A673 (cell line): ENCODE results near the gene RCC1. TPM values are rescaled to one million over a fixed set of nuclear protein-coding genes. Genes with fewer than 3 reads are reported as not detected.
A peak's percentile ranks its signal among the peaks of the same experiment; 100 is the strongest.

ENCODE experiments used
- BruUV-seq: library from RNA; stranded (reverse); fragments of 400-500 nt; replicated peaks from 2 replicates; lab custom pipeline; 2021; lab: Mats Ljungman, UMichigan
- CTCF ChIA-PET: fragments of 300-600 bp; sonication (Branson Sonifier 250); formaldehyde crosslinking; loops from one replicate; lab custom pipeline; 2022; ENCODE audit warnings: antibody characterized with exemption; lab: Charles Lee
- POLR2A ChIA-PET: fragments of 300-600 bp; sonication (Branson Sonifier 250); formaldehyde crosslinking; loops from one replicate; lab custom pipeline; 2022; ENCODE audit warnings: antibody characterized with exemption; ENCODE audit not compliant: low non-redundant PET; lab: Charles Lee
- DNase-seq: peaks from one replicate; pipeline ENCODE4 v3.0.0-alpha.2; 2015; ENCODE audit warnings: low spot score
- H3K27ac ChIP-seq: fragments of 200-600 bp; sonication (generic); 2 replicates; pipeline ENCODE4 v1.5.1; 2016; ENCODE audit warnings: mixed run types, low read depth, mild to moderate bottlenecking, mixed read lengths, antibody characterized with exemption, low read length; ENCODE audit not compliant: poor library complexity, severe bottlenecking
- H3K27me3 ChIP-seq: fragments of 200-600 bp; sonication (generic); replicated peaks from 2 replicates; pipeline ENCODE4 v1.6.1; 2017; ENCODE audit warnings: mixed run types, low read depth, mild to moderate bottlenecking, mixed read lengths, antibody characterized with exemption, low read length; ENCODE audit not compliant: insufficient read depth, poor library complexity
- H3K36me3 ChIP-seq: fragments of 200-600 bp; sonication (generic); 2 replicates; pipeline ENCODE4 v1.6.1; 2016; ENCODE audit warnings: mixed run types, mild to moderate bottlenecking, mixed read lengths, antibody characterized with exemption, low read length; ENCODE audit not compliant: insufficient read depth, poor library complexity, severe bottlenecking
- H3K4me1 ChIP-seq: fragments of 200-600 bp; sonication (generic); 2 replicates; pipeline ENCODE4 v1.6.1; 2017; ENCODE audit warnings: mixed run types, mild to moderate bottlenecking, mixed read lengths, antibody characterized with exemption, low read length; ENCODE audit not compliant: insufficient read depth, poor library complexity, severe bottlenecking
- H3K4me3 ChIP-seq: fragments of 200-600 bp; sonication (generic); 2 replicates; pipeline ENCODE4 v1.5.1; 2016; ENCODE audit warnings: low read depth, mixed run types, mild to moderate bottlenecking, mixed read lengths, low read length; ENCODE audit not compliant: poor library complexity, severe bottlenecking
- H3K9me3 ChIP-seq: fragments of 200-600 bp; sonication (generic); 2 replicates; pipeline ENCODE4 v1.6.1; 2016; ENCODE audit warnings: mixed run types, low read depth, mild to moderate bottlenecking, mixed read lengths, antibody characterized with exemption, low read length; ENCODE audit not compliant: poor library complexity, severe bottlenecking
- EZH2 ChIP-seq: fragments of 200-600 bp; sonication (generic); IDR thresholded peaks from 2 replicates; pipeline ENCODE4 v1.6.1; 2017; ENCODE audit warnings: borderline replicate concordance, low read depth, mild to moderate bottlenecking, mixed read lengths, antibody characterized with exemption, low read length; ENCODE audit not compliant: poor library complexity, severe bottlenecking
- intact Hi-C: fragments of 100-400 bp; cut with micrococcal nuclease; formaldehyde crosslinking; loops from one replicate; pipeline ENCODE4 v1.10.0; 2022; ENCODE audit not compliant: unreplicated experiment
- total RNA-seq: library from RNA; stranded (reverse); gene quantifications from 2 replicates; pipeline ENCODE4 v1.2.3, GENCODE V29; 2021
- TF ChIP-seq, protein P1 (sequence below): fragments of 300-800, 200-600 bp; sonication (generic); conservative IDR thresholded peaks from 2 replicates; pipeline ENCODE4 v1.5.1; 2017; ENCODE audit warnings: low read depth, mild to moderate bottlenecking, antibody characterized with exemption, low read length, moderate library complexity, mixed read lengths

Gene RCC1
- total RNA-seq, 1 experiment from 2014 or later = 125 TPM

DNA sequence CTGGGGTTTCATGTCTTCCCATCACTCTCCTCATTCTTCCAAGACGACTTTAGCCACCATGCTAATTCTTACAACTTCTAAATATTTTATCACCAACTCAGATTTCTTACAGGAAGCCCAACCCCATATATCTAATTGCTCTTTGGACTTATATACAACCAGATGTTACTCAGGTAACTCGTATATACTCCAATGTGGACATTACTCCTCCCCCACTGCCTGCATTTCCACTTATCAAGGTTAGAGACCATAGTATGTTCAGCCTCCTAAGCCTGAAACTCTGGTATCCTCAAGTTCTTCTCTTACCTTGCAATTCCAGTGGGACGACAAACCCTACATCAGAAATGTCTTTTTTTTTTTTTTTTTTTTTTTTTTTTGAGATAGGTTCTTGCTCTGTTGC is 2.7 kb upstream of the RCC1 start:
- DNase-seq = no peak
- no peak for TF ChIP-seq EZH2
- TF ChIP-seq, protein P1, sequence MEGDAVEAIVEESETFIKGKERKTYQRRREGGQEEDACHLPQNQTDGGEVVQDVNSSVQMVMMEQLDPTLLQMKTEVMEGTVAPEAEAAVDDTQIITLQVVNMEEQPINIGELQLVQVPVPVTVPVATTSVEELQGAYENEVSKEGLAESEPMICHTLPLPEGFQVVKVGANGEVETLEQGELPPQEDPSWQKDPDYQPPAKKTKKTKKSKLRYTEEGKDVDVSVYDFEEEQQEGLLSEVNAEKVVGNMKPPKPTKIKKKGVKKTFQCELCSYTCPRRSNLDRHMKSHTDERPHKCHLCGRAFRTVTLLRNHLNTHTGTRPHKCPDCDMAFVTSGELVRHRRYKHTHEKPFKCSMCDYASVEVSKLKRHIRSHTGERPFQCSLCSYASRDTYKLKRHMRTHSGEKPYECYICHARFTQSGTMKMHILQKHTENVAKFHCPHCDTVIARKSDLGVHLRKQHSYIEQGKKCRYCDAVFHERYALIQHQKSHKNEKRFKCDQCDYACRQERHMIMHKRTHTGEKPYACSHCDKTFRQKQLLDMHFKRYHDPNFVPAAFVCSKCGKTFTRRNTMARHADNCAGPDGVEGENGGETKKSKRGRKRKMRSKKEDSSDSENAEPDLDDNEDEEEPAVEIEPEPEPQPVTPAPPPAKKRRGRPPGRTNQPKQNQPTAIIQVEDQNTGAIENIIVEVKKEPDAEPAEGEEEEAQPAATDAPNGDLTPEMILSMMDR = no peak
- H3K4me1 ChIP-seq = no peaks in the 10 kb centered on the region
- peaks cover 20% of the 10 kb centered on the region for H3K36me3 ChIP-seq
- BruUV-seq = no TSS peak
- ChIA-PET CTCF (no interaction called here), POLR2A (no interaction called here)
- intact Hi-C loops = no loop called here
- H3K4me3 ChIP-seq = no peak overlapping the region
- H3K27me3 ChIP-seq = no peaks in the 10 kb centered on the region
- no peaks in the 10 kb centered on the region for H3K9me3 ChIP-seq
- H3K27ac ChIP-seq = no peak overlapping the region

DNA sequence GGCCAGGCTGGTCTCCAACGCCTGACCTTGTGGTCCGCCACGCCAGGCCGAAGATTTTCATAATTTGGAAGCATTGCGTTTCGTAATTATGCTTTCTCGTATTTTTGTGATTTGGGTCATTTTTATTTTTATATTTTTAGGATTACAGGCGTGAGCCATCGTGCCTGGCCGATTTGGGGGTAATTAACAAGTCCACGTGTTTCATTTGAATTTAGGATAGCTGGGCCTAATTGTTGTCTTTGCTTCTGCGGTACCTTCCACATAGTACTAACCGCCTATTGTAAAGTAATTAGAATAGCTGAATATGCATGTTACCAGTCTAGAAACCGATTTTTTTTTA is 1.0 kb downstream of the RCC1 start:
- intact Hi-C loops = loop anchor here (5.0 kb wide), 1 partner anchor 70 kb away; no protein-coding TSS in a partner anchor
- TF ChIP-seq, protein P1 = no peak
- TF ChIP-seq EZH2 = no peak
- Histone ChIP-seq H3K27me3 (no peaks in the 10 kb centered on the region), H3K9me3 (no peaks in the 10 kb centered on the region), H3K4me1 (peaks cover 10% of the 10 kb centered on the region), H3K27ac (peak overlapping the region; percentile 94), H3K4me3 (peak overlapping the region; percentile 85), H3K36me3 (peaks cover 57% of the 10 kb centered on the region)
- ChIA-PET POLR2A (interaction anchor here (0.5 to 0.6 kb wide), 2 partner anchors 315 to 1611 kb away, joined by 4 to 20 read pairs; no protein-coding TSS in a partner anchor), CTCF (interaction anchor here (0.6 to 1.3 kb wide), 2 partner anchors 28 to 259 kb away, joined by 3 read pairs; no protein-coding TSS in a partner anchor)
- DNase-seq = no peak
- no TSS peak for BruUV-seq

DNA sequence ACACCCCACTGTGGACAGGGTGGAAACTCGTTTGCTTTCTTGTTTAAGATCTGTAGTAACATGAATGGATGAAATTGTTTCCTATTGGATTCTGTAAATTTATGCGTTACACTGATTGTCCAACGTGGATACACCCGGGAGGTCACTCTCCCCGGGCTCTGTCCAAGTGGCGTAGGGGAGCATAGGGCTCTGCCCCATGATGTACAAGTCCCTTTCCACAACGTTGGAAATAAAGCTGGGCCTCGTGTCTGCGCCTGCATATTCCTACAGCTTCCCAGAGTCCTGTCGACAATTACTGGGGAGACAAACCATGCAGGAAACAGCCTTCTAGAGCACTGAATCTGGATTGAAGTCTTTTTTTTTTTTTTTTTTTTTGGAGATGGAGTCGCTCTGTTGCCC is 1.4 kb downstream of the RCC1 start:
- BruUV-seq = no TSS peak
- TF ChIP-seq EZH2 = no peak
- TF ChIP-seq, protein P1 = no peak
- peak; percentile 57 for DNase-seq
- Histone ChIP-seq H3K27ac (peak overlapping the region; percentile 94), H3K4me1 (peaks cover 11% of the 10 kb centered on the region), H3K27me3 (no peaks in the 10 kb centered on the region), H3K9me3 (no peaks in the 10 kb centered on the region), H3K4me3 (peak overlapping the region; percentile 85), H3K36me3 (peaks cover 61% of the 10 kb centered on the region)
- ChIA-PET POLR2A (interaction anchor here (0.5 to 0.6 kb wide), 2 partner anchors 316 to 1611 kb away, joined by 4 to 20 read pairs; no protein-coding TSS in a partner anchor), CTCF (interaction anchor here (0.6 to 1.3 kb wide), 2 partner anchors 28 to 259 kb away, joined by 3 read pairs; no protein-coding TSS in a partner anchor)
- intact Hi-C loops = loop anchor here (5.0 kb wide), 1 partner anchor 70 kb away; no protein-coding TSS in a partner anchor
